Midbrain (tissue), 1 donor: ENCODE measurements around the gene CTAG2.
"Not testable (repeated sequence)": the region's sequence is repeated elsewhere in the genome, so short reads cannot be mapped to it uniquely, and the experiment has no call there.

Experiments used
- DNase-seq: peaks from one replicate; lab custom pipeline; 2025; lab: John Stamatoyannopoulos, UW

The CTAG2 gene

DNA sequence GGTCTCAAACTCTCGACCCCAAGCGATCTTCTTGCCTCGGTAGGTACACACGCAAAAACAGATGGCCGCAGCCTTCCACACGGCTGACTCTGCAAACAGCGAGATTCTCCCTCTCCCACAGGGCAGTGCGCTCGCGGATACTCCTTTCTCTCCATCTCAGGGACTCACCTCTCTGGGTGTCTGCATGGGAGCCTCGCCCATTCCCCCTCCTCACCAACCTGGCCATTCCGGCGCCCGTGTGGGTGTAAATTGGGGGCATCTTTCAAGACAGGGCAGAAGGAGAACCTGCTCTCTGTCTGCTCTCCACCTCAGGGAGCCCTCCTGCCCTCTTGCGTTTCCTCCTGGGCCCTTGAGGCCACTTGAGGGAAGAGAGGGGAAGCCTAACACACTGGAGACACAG, 4.4 kb downstream of the CTAG2 start:
- DNase-seq = no peak

DNA sequence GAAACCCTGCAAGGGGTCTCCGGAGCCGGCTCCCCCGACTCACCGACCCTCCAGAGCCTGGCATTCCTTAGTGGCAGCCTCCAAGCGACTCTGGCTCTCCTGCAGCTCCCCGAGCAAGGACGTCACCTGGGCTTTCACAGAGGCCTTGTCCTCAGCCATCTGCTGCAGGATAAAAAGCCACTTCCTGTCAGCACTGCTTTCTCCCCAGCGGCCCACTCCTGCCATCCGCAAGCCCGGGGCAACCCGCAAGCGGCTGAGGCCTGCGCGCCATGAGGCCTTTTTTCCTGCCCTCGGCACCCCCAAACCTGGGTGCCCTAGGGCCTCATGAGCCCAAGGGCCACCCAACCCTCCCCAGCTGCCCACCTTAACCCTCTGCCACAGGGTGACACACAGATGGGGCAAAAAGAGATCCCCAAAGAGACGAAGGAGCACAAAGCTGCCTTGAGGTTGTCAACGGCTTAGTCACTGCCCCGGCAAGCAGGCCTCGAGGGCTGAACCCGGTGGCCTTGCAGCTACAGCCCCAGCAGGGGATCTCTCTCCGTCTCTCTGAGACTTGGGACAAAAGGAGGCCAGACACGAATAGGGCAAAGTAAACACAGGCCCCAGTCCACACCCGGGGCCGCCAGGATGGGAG, 7.5 kb downstream of the CTAG2 start:
- not testable (repeated sequence) for DNase-seq

GRCh38 chrX:154643708-154644107, 9.7 kb downstream of the CTAG2 start:
- DNase-seq = not testable (repeated sequence)

DNA sequence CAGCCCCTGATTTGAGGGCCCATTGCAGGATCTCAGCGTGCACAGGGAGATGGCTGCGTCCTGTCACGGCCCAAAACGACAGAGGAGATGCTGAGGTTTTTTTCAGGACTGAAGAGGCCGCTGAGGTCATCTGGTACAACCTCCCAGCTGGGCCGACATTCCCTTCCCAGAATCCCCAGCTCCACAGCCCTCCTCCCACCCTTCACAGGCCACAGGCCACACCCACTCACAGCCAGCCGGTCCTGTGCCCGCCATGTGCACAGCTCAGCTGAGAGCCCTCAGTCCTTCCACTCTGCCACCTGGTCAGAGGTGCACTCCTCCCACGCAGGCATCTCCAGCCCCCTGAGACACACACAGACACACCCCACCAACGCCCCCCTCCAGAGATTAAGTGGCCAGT, 11.6 kb downstream of the CTAG2 start:
- DNase-seq = not testable (repeated sequence)

DNA sequence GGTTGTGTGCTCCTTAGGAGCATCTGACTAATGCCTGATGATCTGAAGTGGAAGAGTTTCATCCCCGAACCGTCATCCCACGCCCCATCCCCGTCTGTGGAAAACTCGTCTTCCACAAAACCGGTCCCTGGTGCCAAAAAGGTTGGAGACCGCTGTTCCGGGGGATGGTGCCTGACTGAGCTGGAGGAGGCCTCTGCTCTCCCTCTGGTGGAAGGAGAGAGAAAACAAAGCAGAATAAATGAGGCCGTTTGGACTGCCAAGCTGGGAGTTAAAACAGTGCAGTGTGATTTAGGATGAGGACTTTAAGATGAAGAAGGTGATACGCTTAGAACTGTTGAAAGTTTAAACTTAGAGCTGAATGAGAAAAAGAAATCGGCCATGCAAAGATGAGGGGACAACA, 19.7 kb downstream of the CTAG2 start:
- not testable (repeated sequence) for DNase-seq

DNA sequence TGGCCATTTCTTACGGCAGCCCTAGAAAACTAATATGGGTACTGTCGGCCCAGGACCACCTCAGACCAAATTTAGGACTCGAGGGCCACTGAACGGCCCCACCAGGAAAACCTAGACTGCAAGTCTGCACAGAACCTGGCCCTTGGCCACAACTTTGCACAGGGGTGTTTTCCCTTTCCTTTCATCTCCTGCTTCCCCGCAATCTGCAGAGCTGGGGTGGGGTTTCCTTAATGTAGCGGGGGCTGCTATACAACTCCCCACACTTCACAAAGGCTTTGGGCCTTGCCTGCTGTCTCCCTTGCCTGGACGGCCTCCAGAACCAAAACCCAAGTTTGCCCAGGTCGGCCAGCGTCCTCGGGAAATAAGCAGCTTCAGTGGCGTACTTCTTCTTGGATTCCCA, 22.4 kb downstream of the CTAG2 start:
- not testable (repeated sequence) for DNase-seq

- not testable (repeated sequence) for DNase-seq
Measured at GRCh38 chrX:154628960-154629359, 24.4 kb downstream of the CTAG2 start.

- not testable (repeated sequence) for DNase-seq
Measured at GRCh38 chrX:154620767-154621414, 32.5 kb downstream of the CTAG2 start.

GRCh38 chrX:154619182-154619581, 34.2 kb downstream of the CTAG2 start, which contains the start of gene CTAG1B:
Gene CTAG1B, minus strand, starts transcription at chrX:154619282. Its CDS starts 64 bp downstream, at chrX:154619218.
- DNase-seq = not testable (repeated sequence)

GRCh38 chrX:154613586-154613985, 39.8 kb downstream of the CTAG2 start:
- DNase-seq = not testable (repeated sequence)

- DNase-seq = not testable (repeated sequence)
Measured at GRCh38 chrX:154611146-154611545, 42.2 kb downstream of the CTAG2 start.

DNA sequence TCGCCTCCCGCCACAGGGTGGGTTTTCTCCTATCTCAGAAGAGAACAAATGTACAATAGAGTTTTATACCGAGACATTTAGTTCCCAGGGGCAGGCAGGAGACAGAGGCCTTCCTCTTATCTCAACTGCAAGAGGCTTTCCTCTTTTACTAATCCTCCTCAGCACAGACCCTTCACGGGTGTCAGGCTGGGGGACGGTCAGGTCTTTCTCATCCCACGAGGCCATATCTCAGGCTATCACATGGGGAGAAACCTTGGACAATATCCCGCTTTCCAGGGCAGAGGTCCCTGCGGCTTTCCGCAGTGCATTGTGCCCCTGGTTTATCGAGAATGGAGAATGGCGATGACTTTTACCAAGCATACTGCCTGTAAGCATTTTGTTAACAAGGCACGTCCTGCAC, 44.6 kb downstream of the CTAG2 start:
- not testable (repeated sequence) for DNase-seq

- DNase-seq = not testable (repeated sequence)
Measured at GRCh38 chrX:154607976-154608375, 45.4 kb downstream of the CTAG2 start.

- DNase-seq = no peak
Measured at GRCh38 chrX:154607370-154607769, 46.0 kb downstream of the CTAG2 start.

GRCh38 chrX:154605566-154605965, 47.8 kb downstream of the CTAG2 start:
- no peak for DNase-seq

- no peak for DNase-seq
Measured at GRCh38 chrX:154603438-154604430, 49.6 kb downstream of the CTAG2 start.

- DNase-seq = no peak
Measured at GRCh38 chrX:154602766-154603437, 50.5 kb downstream of the CTAG2 start.

GRCh38 chrX:154602226-154602625, 51.2 kb downstream of the CTAG2 start:
- DNase-seq = no peak
